HepG2 (cell line): ENCODE measurements around the gene MAB21L4. TPM values are rescaled to one million over a fixed set of nuclear protein-coding genes. Genes with fewer than 3 reads are reported as not detected.

Experiments
- AGO2 ChIP-seq: fragments of 200-400 bp; formaldehyde crosslinking; optimal IDR thresholded peaks from 2 replicates; pipeline ENCODE3; 2017; ENCODE audit warnings: mild to moderate bottlenecking, low read depth, low read length, moderate library complexity
- ARID4A ChIP-seq: sonication (generic); formaldehyde crosslinking; IDR thresholded peaks from 2 replicates; pipeline ENCODE4 v1.5.0; 2020; ENCODE audit warnings: mild to moderate bottlenecking, missing genetic modification reagents, borderline replicate concordance
- CCAR2 ChIP-seq: fragments of 200-400 bp; formaldehyde crosslinking; optimal IDR thresholded peaks from 2 replicates; pipeline ENCODE3; 2018; ENCODE audit warnings: low read depth, mild to moderate bottlenecking, low read length, moderate library complexity
- CEBPG ChIP-seq: IDR thresholded peaks from 2 replicates; pipeline ENCODE4 v1.6.1; 2016
- CENPBD1 ChIP-seq: sonication (generic); formaldehyde crosslinking; IDR thresholded peaks from 2 replicates; pipeline ENCODE4 v1.8.0; 2022; ENCODE audit warnings: missing genetic modification reagents, low read depth, mild to moderate bottlenecking, borderline replicate concordance
- GMEB1 ChIP-seq: sonication (generic); formaldehyde crosslinking; IDR thresholded peaks from 2 replicates; pipeline ENCODE4 v1.5.1; 2020; ENCODE audit warnings: missing genetic modification reagents, mild to moderate bottlenecking, borderline replicate concordance
- KDM2A ChIP-seq: sonication (generic); formaldehyde crosslinking; IDR thresholded peaks from 2 replicates; pipeline ENCODE4 v1.4.0; 2020; ENCODE audit warnings: low read depth, missing genetic modification reagents, borderline replicate concordance
- MXD1 ChIP-seq: sonication (generic); formaldehyde crosslinking; IDR thresholded peaks from 2 replicates; pipeline ENCODE4 v1.4.0; 2020; ENCODE audit warnings: mild to moderate bottlenecking, missing genetic modification reagents
- PCBP1 ChIP-seq: fragments of 200-400 bp; formaldehyde crosslinking; IDR thresholded peaks from 2 replicates; pipeline ENCODE4 v1.6.1; 2017; ENCODE audit warnings: mild to moderate bottlenecking, low read depth, low read length, borderline replicate concordance
- POLR2A ChIP-seq, 2 experiments: IDR thresholded peaks; 2 replicates each; pipeline ENCODE4 v1.6.1; 2011; ENCODE audit warnings: low read depth in 2 of 2, low read length in 2 of 2, mild to moderate bottlenecking in 1 of 2, moderate library complexity in 1 of 2; ENCODE audit not compliant: insufficient read depth in 1 of 2
- SOX5 ChIP-seq: IDR thresholded peaks from 2 replicates; pipeline ENCODE4 v1.6.1; 2016; ENCODE audit warnings: borderline replicate concordance
- ZBTB21 ChIP-seq: sonication (generic); formaldehyde crosslinking; IDR thresholded peaks from 2 replicates; pipeline ENCODE4 v1.4.0; 2020; ENCODE audit warnings: missing genetic modification reagents
- ZBTB42 ChIP-seq: sonication (generic); formaldehyde crosslinking; IDR thresholded peaks from 2 replicates; pipeline ENCODE4 v1.5.0; 2020; ENCODE audit warnings: mild to moderate bottlenecking, missing genetic modification reagents
- ZNF33A ChIP-seq: sonication (generic); formaldehyde crosslinking; IDR thresholded peaks from 2 replicates; pipeline ENCODE4 v1.5.1; 2020; ENCODE audit warnings: missing genetic modification reagents, mild to moderate bottlenecking, moderate library complexity, borderline replicate concordance
- ZNF414 ChIP-seq: sonication (generic); formaldehyde crosslinking; IDR thresholded peaks from 2 replicates; pipeline ENCODE4 v1.5.0; 2020; ENCODE audit warnings: missing genetic modification reagents
- ZNF431 ChIP-seq: sonication (generic); formaldehyde crosslinking; IDR thresholded peaks from 2 replicates; pipeline ENCODE4 v1.9.0; 2022; ENCODE audit warnings: missing genetic modification reagents, low read depth, mild to moderate bottlenecking, borderline replicate concordance
- ZNF484 ChIP-seq: sonication (generic); formaldehyde crosslinking; IDR thresholded peaks from 2 replicates; pipeline ENCODE4 v1.5.1; 2020; ENCODE audit warnings: mild to moderate bottlenecking, low read depth, missing genetic modification reagents, borderline replicate concordance
- ZNF746 ChIP-seq: sonication (generic); formaldehyde crosslinking; IDR thresholded peaks from 2 replicates; pipeline ENCODE4 v1.8.0; 2022; ENCODE audit warnings: mild to moderate bottlenecking, missing genetic modification reagents
- ZNF766 ChIP-seq: sonication (generic); formaldehyde crosslinking; IDR thresholded peaks from 2 replicates; pipeline ENCODE4 v1.5.0; 2020; ENCODE audit warnings: missing genetic modification reagents, borderline replicate concordance
- ZNF773 ChIP-seq: sonication (generic); formaldehyde crosslinking; IDR thresholded peaks from 2 replicates; pipeline ENCODE4 v1.4.0; 2020; ENCODE audit warnings: missing genetic modification reagents, borderline replicate concordance
- ZNF776 ChIP-seq: sonication (generic); formaldehyde crosslinking; IDR thresholded peaks from 2 replicates; pipeline ENCODE4 v1.4.0; 2020; ENCODE audit warnings: mild to moderate bottlenecking, missing genetic modification reagents
- ZNF839 ChIP-seq: sonication (generic); formaldehyde crosslinking; IDR thresholded peaks from 2 replicates; pipeline ENCODE4 v1.4.0; 2020; ENCODE audit warnings: missing genetic modification reagents, mild to moderate bottlenecking, borderline replicate concordance
- polyA plus RNA-seq, 8 experiments: library from polyadenylated mRNA; depleted of rRNA in 3 of 8; stranded (reverse) in 7 of 8; unstranded in 1 of 8; fragments of >200 nt; fragmentation: Illumina TruSeq in 4 of 8; extraction: Trizol in 4 of 8; gene quantifications; 2 replicates each; pipeline versions ENCODE4 v1.2.1 to v1.2.3, GENCODE V29; 2011 to 2016; ENCODE audit warnings: low read depth in 4 of 8, missing spikeins in 1 of 8, mixed read lengths in 1 of 8; ENCODE audit not compliant: insufficient read depth in 1 of 8
- total RNA-seq, 5 experiments: library from RNA; depleted of rRNA; stranded (reverse); fragments of >200 nt; fragmentation: Illumina TruSeq; extraction: Trizol; gene quantifications; 2 replicates each; pipeline ENCODE4 v1.2.3, GENCODE V29; 2016; ENCODE audit warnings: low read depth in 1 of 5

Gene MAB21L4
- total and polyA plus RNA-seq, 2 of the 13 experiments (the other 11 are each of a cell fraction or from before 2014, with no cell fraction given): 3.0 to 14.0 TPM

GRCh38 chr2:240876475-240877251 lies 19.3 kb downstream of the MAB21L4 start (continued):
- no peak; the same call in 1 of the 2 replicates for TF ChIP-seq CENPBD1 (CRISPR knock-in tag)
- TF ChIP-seq ZNF746: peak; percentile 91
- 0 out of 2 replicates have a peak, but pooled peaks have one; percentile 15 for TF ChIP-seq ZNF33A
- TF ChIP-seq ZNF431: peak; percentile 87
- no peak for TF ChIP-seq ZNF484 (CRISPR knock-in tag)
- no peak for TF ChIP-seq ZBTB21 (CRISPR knock-in tag)
- TF ChIP-seq ZNF776 (CRISPR knock-in tag): no peak
- TF ChIP-seq KDM2A (CRISPR knock-in tag): peak; percentile 71
- peak; percentile 91 for TF ChIP-seq PCBP1
- peak; percentile 61 for TF ChIP-seq CEBPG (CRISPR knock-in tag)
- no peak for TF ChIP-seq CCAR2
- peak; percentile 85; the same call in 1 of the 2 replicates for TF ChIP-seq ZNF839 (CRISPR knock-in tag)
- 0 out of 2 replicates have a peak, but pooled peaks have one; percentile 44 for TF ChIP-seq ZNF766
- TF ChIP-seq MXD1 (CRISPR knock-in tag): no peak; the same call in none of the 2 replicates
- TF ChIP-seq ZNF773 (CRISPR knock-in tag): no peak
- TF ChIP-seq GMEB1 (CRISPR knock-in tag): peak; percentile 46; the same call in 1 of the 2 replicates
- peak; percentile 43; the same call in 1 of the 2 replicates for TF ChIP-seq ZBTB42 (CRISPR knock-in tag)
- TF ChIP-seq SOX5 (CRISPR knock-in tag): peak; percentile 74; the same call in 1 of the 2 replicates
- peak; percentile 95 for TF ChIP-seq ZNF414
- peak; percentile 80; the same call in 1 of the 2 replicates for TF ChIP-seq ARID4A (CRISPR knock-in tag)
- peak; percentile 84 for TF ChIP-seq AGO2
- peak in 1 of 2 experiments; percentile 79; a peak in 2 of 4 replicates for TF ChIP-seq POLR2A (IDR thresholded peaks at IDR 0.05; ENCODE audit: insufficient read depth in 1 of 2, low read depth in 2 of 2, low read length in 2 of 2)
